ENCODE measurements around the gene PLA2G2D.

DNA sequence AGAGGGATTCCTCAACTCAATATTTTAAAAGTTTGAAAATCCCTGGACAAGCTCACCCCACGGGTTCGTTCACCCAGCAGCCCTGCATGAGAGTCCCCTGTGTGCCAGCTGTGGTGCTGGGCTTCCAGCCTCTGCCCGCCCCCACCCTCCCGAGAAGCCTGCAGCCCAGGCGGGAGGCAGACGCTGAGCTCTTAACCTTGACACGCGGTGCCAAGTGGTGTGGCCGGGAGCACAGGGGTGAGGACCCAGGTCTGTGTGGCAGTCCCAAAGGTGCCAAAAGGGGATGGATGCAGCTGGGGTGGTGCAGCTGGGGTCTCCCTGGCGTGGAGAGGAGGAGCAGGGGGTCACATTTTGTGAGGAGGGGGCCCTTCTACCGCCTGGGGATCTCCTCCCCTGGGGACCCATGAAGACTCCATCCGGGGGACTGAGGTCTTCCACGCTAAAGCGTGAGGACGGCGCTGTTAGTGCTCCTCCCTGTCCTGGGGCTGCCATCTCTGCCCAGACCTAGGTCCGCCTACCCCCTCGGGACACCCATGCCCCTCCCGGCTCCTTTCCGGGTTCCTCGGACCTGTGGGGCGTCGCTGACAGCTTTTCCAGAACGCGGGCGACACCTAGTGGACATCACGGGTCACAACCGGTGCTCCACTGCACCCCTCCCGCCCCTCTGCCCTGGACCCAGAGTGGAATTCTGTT, 32.7 kb upstream of the PLA2G2D start:
- TF ChIP-seq, protein P1, sequence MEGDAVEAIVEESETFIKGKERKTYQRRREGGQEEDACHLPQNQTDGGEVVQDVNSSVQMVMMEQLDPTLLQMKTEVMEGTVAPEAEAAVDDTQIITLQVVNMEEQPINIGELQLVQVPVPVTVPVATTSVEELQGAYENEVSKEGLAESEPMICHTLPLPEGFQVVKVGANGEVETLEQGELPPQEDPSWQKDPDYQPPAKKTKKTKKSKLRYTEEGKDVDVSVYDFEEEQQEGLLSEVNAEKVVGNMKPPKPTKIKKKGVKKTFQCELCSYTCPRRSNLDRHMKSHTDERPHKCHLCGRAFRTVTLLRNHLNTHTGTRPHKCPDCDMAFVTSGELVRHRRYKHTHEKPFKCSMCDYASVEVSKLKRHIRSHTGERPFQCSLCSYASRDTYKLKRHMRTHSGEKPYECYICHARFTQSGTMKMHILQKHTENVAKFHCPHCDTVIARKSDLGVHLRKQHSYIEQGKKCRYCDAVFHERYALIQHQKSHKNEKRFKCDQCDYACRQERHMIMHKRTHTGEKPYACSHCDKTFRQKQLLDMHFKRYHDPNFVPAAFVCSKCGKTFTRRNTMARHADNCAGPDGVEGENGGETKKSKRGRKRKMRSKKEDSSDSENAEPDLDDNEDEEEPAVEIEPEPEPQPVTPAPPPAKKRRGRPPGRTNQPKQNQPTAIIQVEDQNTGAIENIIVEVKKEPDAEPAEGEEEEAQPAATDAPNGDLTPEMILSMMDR (IDR thresholded peaks at IDR 0.05): peak in 5 of 7 experiments; percentile 83 to 95 (median 87)
- no peak for TF ChIP-seq POLR2AphosphoS5 (IDR thresholded peaks at IDR 0.05)
- TF ChIP-seq POLR2A (IDR thresholded peaks at IDR 0.05): no peak
